Endodermal cell (in vitro differentiated cells): ENCODE data around the gene FYCO1. TPM values are rescaled to one million over a fixed set of nuclear protein-coding genes. Genes with fewer than 3 reads are reported as not detected.

ENCODE experiments used
- DNase-seq: peaks from one replicate; pipeline ENCODE4 v3.0.0-alpha.2; 2017
- H3K27ac ChIP-seq: 2 replicates; pipeline ENCODE4 v1.5.1; 2013; ENCODE audit warnings: mild to moderate bottlenecking, low read depth, low read length, moderate library complexity
- H3K27me3 ChIP-seq: 2 replicates; pipeline ENCODE4 v1.6.1; 2013; ENCODE audit warnings: mild to moderate bottlenecking, low read length, moderate library complexity; ENCODE audit not compliant: insufficient read depth, control insufficient read depth, poor library complexity, severe bottlenecking
- H3K36me3 ChIP-seq: 2 replicates; pipeline ENCODE4 v1.7.0; 2013; ENCODE audit warnings: mild to moderate bottlenecking, low read length, moderate library complexity; ENCODE audit not compliant: control insufficient read depth, insufficient read depth
- H3K4me1 ChIP-seq: one replicate; pipeline ENCODE4 v1.7.0; 2013; ENCODE audit warnings: low read length; ENCODE audit not compliant: control insufficient read depth, insufficient read depth
- H3K4me3 ChIP-seq: 2 replicates; pipeline ENCODE4 v1.5.1; 2013; ENCODE audit warnings: mild to moderate bottlenecking, low read length, moderate library complexity
- H3K9ac ChIP-seq: 2 replicates; pipeline ENCODE4 v1.6.1; 2013; ENCODE audit warnings: mild to moderate bottlenecking, low read length, moderate library complexity; ENCODE audit not compliant: poor library complexity, severe bottlenecking; ENCODE audit errors: extremely low read depth
- H3K9me3 ChIP-seq: 2 replicates; pipeline ENCODE4 v1.6.1; 2013; ENCODE audit warnings: mild to moderate bottlenecking, low read length, moderate library complexity; ENCODE audit not compliant: control insufficient read depth
- H3K27ac Mint-ChIP-seq: 2 replicates; pipeline ENCODE4 v1.8.0; 2020; ENCODE audit warnings: mixed read lengths
- H3K27me3 Mint-ChIP-seq: 2 replicates; pipeline ENCODE4 v1.8.0; 2021; ENCODE audit warnings: mild to moderate bottlenecking, mixed read lengths; ENCODE audit not compliant: insufficient read depth
- H3K36me3 Mint-ChIP-seq: 2 replicates; pipeline ENCODE4 v1.8.0; 2020; ENCODE audit warnings: low read depth, mixed read lengths
- H3K4me1 Mint-ChIP-seq: 2 replicates; pipeline ENCODE4 v1.8.0; 2020; ENCODE audit warnings: mixed read lengths
- H3K4me3 Mint-ChIP-seq: 2 replicates; pipeline ENCODE4 v1.8.0; 2020; ENCODE audit warnings: mild to moderate bottlenecking, moderate library complexity, mixed read lengths
- H3K9me3 Mint-ChIP-seq: 2 replicates; pipeline ENCODE4 v1.8.0; 2020; ENCODE audit warnings: mild to moderate bottlenecking, mixed read lengths
- CTCF ChIP-seq: fragments of 200-600 bp; sonication (generic); conservative IDR thresholded peaks from 2 replicates; pipeline ENCODE4 v1.5.0; 2021; ENCODE audit warnings: antibody characterized with exemption, mild to moderate bottlenecking
- whole genome bisulfite sequencing, 2 experiments: methylation state at CpG; one replicate each; pipeline versions ENCODE4 v1.1.5 to v1.1.7; 2013; ENCODE audit warnings: missing lambda C conversion rate in 2 of 2, mixed read lengths in 1 of 2; ENCODE audit not compliant: insufficient coverage in 1 of 2, insufficient read length in 1 of 2; 5-methylcytosine and 5-hydroxymethylcytosine counted together
- total RNA-seq, 2 donors: library from RNA; stranded (reverse); fragmentation: NEBNext Ultra II Directional in 1 of 2; extraction: Animal tissue kit (Norgen Biotek cat#: 25700) in 1 of 2; gene quantifications; 2 replicates in 1 of 2; 3 replicates in 1 of 2; pipeline ENCODE4 v1.2.1, GENCODE V29; 2021

The FYCO1 gene
- total RNA-seq, 2 donors from 2014 or later, result 11.3 to 11.8 TPM

GRCh38 chr3:46019707-46020106 lies 24.1 kb upstream of the FYCO1 start:
- no peaks in the 10 kb centered on the region for H3K4me1 ChIP-seq
- WGBS, 2 experiments, result 88 to 100% methylated on average over 1 of the region's 1 CpG
- no peak for DNase-seq
- no peak overlapping the region for H3K27ac ChIP-seq
- no peaks in the 10 kb centered on the region for H3K36me3 ChIP-seq
- Mint-ChIP-seq H3K27ac (no peak overlapping the region), H3K4me3 (no peak overlapping the region), H3K4me1 (no peaks in the 10 kb centered on the region), H3K27me3 (peaks cover 13% of the 10 kb centered on the region), H3K9me3 (no peaks in the 10 kb centered on the region), H3K36me3 (no peaks in the 10 kb centered on the region)
- H3K27me3 ChIP-seq, result no peaks in the 10 kb centered on the region
- no peak for TF ChIP-seq CTCF
- H3K9ac ChIP-seq, result no peak overlapping the region
- no peaks in the 10 kb centered on the region for H3K9me3 ChIP-seq
- no peak overlapping the region for H3K4me3 ChIP-seq

- DNase-seq, result no peak
- Histone ChIP-seq H3K9me3 (no peaks in the 10 kb centered on the region), H3K9ac (no peak overlapping the region), H3K4me1 (no peaks in the 10 kb centered on the region), H3K27ac (no peak overlapping the region), H3K36me3 (no peaks in the 10 kb centered on the region), H3K4me3 (no peak overlapping the region), H3K27me3 (no peaks in the 10 kb centered on the region)
- H3K27ac Mint-ChIP-seq, result no peak overlapping the region
- 60 to 92% methylated on average over 1 to 2 of the region's 2 CpGs for WGBS, 2 experiments
- H3K27me3 Mint-ChIP-seq, result peaks cover 13% of the 10 kb centered on the region
- H3K4me3 Mint-ChIP-seq, result no peak overlapping the region
- H3K9me3 Mint-ChIP-seq, result no peaks in the 10 kb centered on the region
- no peak for TF ChIP-seq CTCF
- H3K36me3 Mint-ChIP-seq, result no peaks in the 10 kb centered on the region
- H3K4me1 Mint-ChIP-seq, result no peaks in the 10 kb centered on the region
Measured at GRCh38 chr3:46017720-46018119, 22.1 kb upstream of the FYCO1 start.

- 87 to 89% methylated on average over 4 to 7 of the region's 7 CpGs for WGBS, 2 experiments
- DNase-seq, result no peak
- H3K9ac ChIP-seq, result no peak overlapping the region
Measured at GRCh38 chr3:46013316-46014094, 17.9 kb upstream of the FYCO1 start.

More at GRCh38 chr3:46013316-46014094, 17.9 kb upstream of the FYCO1 start:
- Mint-ChIP-seq H3K36me3 (no peaks in the 10 kb centered on the region), H3K27ac (no peak overlapping the region), H3K27me3 (peaks cover 10% of the 10 kb centered on the region), H3K4me1 (no peaks in the 10 kb centered on the region), H3K9me3 (no peaks in the 10 kb centered on the region), H3K4me3 (no peak overlapping the region)
- Histone ChIP-seq H3K36me3 (no peaks in the 10 kb centered on the region), H3K27ac (no peak overlapping the region), H3K4me1 (no peaks in the 10 kb centered on the region), H3K4me3 (no peak overlapping the region), H3K27me3 (no peaks in the 10 kb centered on the region), H3K9me3 (no peaks in the 10 kb centered on the region)
- no peak for TF ChIP-seq CTCF
